OCI-LY1 (cell line): Measurements from ENCODE around the gene UNC13C.

Experiments
- H2AFZ ChIP-seq: fragments of 200-600 bp; sonication (generic), shearing (Covaris generic); 2 replicates; pipeline ENCODE4 v1.6.0; 2014; ENCODE audit warnings: antibody characterized with exemption, mild to moderate bottlenecking, low read length
- H3F3A ChIP-seq: fragments of 200-600 bp; sonication (generic), shearing (Covaris generic); 2 replicates; pipeline ENCODE4 v1.6.0; 2014; ENCODE audit warnings: mild to moderate bottlenecking, antibody characterized with exemption, low read length, moderate library complexity; ENCODE audit not compliant: insufficient read depth
- H3K27ac ChIP-seq: fragments of 200-600 bp; sonication (generic); 2 replicates; pipeline ENCODE4 v1.5.1; 2014; ENCODE audit warnings: low read length, mixed run types, mild to moderate bottlenecking, low read depth; ENCODE audit not compliant: poor library complexity, severe bottlenecking
- H3K27me3 ChIP-seq: fragments of 200-600 bp; sonication (generic); 2 replicates; pipeline ENCODE4 v1.6.0; 2014; ENCODE audit warnings: antibody characterized with exemption, mild to moderate bottlenecking, low read length, moderate library complexity; ENCODE audit not compliant: insufficient read depth
- H3K36me3 ChIP-seq: fragments of 200-600 bp; sonication (generic); 2 replicates; pipeline ENCODE4 v1.6.1; 2014; ENCODE audit warnings: mild to moderate bottlenecking, antibody characterized with exemption, low read length, moderate library complexity, mixed read lengths; ENCODE audit not compliant: insufficient read depth
- H3K4me1 ChIP-seq: fragments of 200-600 bp; sonication (generic); 2 replicates; pipeline ENCODE4 v1.5.1; 2014; ENCODE audit warnings: mild to moderate bottlenecking, low read length, moderate library complexity; ENCODE audit not compliant: insufficient read depth, severe bottlenecking
- H3K4me2 ChIP-seq: fragments of 200-600 bp; sonication (generic), shearing (Covaris generic); 2 replicates; pipeline ENCODE4 v1.6.1; 2014; ENCODE audit warnings: low read length
- H3K4me3 ChIP-seq: fragments of 200-600 bp; sonication (generic); 2 replicates; pipeline ENCODE4 v1.5.1; 2014; ENCODE audit warnings: low read length, low read depth, mild to moderate bottlenecking, mixed read lengths; ENCODE audit not compliant: poor library complexity, severe bottlenecking
- H3K79me2 ChIP-seq: fragments of 200-600 bp; shearing (Covaris generic); 2 replicates; pipeline ENCODE4 v1.6.1; 2016; ENCODE audit warnings: mixed run types, low read length, mixed read lengths; ENCODE audit not compliant: insufficient read depth
- H3K9ac ChIP-seq: fragments of 200-600 bp; sonication (generic), shearing (Covaris generic); 2 replicates; pipeline ENCODE4 v1.6.1; 2014; ENCODE audit warnings: mild to moderate bottlenecking, low read length, mixed read lengths
- H3K9me2 ChIP-seq: fragments of 200-600 bp; sonication (generic), shearing (Covaris generic); 2 replicates; pipeline ENCODE4 v1.6.1; 2014; ENCODE audit warnings: low read depth, mild to moderate bottlenecking, low read length, mixed read lengths
- H3K9me3 ChIP-seq: fragments of 200-600 bp; shearing (Covaris generic); 2 replicates; pipeline ENCODE4 v1.6.1; 2014; ENCODE audit warnings: low read length, mixed read lengths
- H4K20me1 ChIP-seq: fragments of 200-600 bp; sonication (generic), shearing (Covaris generic); 2 replicates; pipeline ENCODE4 v1.6.0; 2016; ENCODE audit warnings: mild to moderate bottlenecking, low read length; ENCODE audit not compliant: insufficient read depth
- CTCF ChIP-seq: fragments of 200-600 bp; sonication (generic), shearing (Covaris generic); IDR thresholded peaks from 2 replicates; pipeline ENCODE4 v1.5.1; 2017; ENCODE audit warnings: mild to moderate bottlenecking, antibody characterized with exemption, low read length, moderate library complexity, mixed read lengths
- EZH2 ChIP-seq: fragments of 200-600 bp; sonication (generic), shearing (Covaris generic); IDR thresholded peaks from 2 replicates; pipeline ENCODE4 v1.8.0; 2017; ENCODE audit warnings: borderline replicate concordance, mixed run types, mild to moderate bottlenecking, antibody characterized with exemption, low read length, moderate library complexity, mixed read lengths

The UNC13C gene

GRCh38 chr15:53982876-53983275, 4.6 kb downstream of the UNC13C start:
- no peaks in the 10 kb centered on the region for H3K9me3 ChIP-seq
- no peak overlapping the region for H3K4me3 ChIP-seq
- no peak overlapping the region for H3K9ac ChIP-seq
- no peaks in the 10 kb centered on the region for H3K4me1 ChIP-seq
- H3K79me2 ChIP-seq, result no peaks in the 10 kb centered on the region
- no peak overlapping the region for H3K27ac ChIP-seq
- H3K9me2 ChIP-seq, result no peaks in the 10 kb centered on the region
- no peak overlapping the region for H2AFZ ChIP-seq
- TF ChIP-seq CTCF (no peak), EZH2 (no peak)
- no peaks in the 10 kb centered on the region for H3K36me3 ChIP-seq
- H4K20me1 ChIP-seq, result no peaks in the 10 kb centered on the region
- H3F3A ChIP-seq, result no peaks in the 10 kb centered on the region
- no peaks in the 10 kb centered on the region for H3K27me3 ChIP-seq
- no peak overlapping the region for H3K4me2 ChIP-seq

GRCh38 chr15:53984221-53984620, 6.0 kb downstream of the UNC13C start:
- no peaks in the 10 kb centered on the region for H3K9me3 ChIP-seq
- no peak overlapping the region for H2AFZ ChIP-seq
- no peak overlapping the region for H3K9ac ChIP-seq
- TF ChIP-seq CTCF (no peak), EZH2 (no peak)
- no peaks in the 10 kb centered on the region for H3F3A ChIP-seq
- H3K27me3 ChIP-seq, result no peaks in the 10 kb centered on the region
- no peaks in the 10 kb centered on the region for H3K9me2 ChIP-seq
- H3K4me2 ChIP-seq, result no peak overlapping the region
- no peaks in the 10 kb centered on the region for H3K79me2 ChIP-seq
- no peak overlapping the region for H3K4me3 ChIP-seq
- H3K27ac ChIP-seq, result no peak overlapping the region
- no peaks in the 10 kb centered on the region for H3K36me3 ChIP-seq
- H4K20me1 ChIP-seq, result no peaks in the 10 kb centered on the region
- no peaks in the 10 kb centered on the region for H3K4me1 ChIP-seq

GRCh38 chr15:53985562-53985961, 7.3 kb downstream of the UNC13C start:
- Histone ChIP-seq H2AFZ (no peak overlapping the region), H4K20me1 (no peaks in the 10 kb centered on the region), H3K9me3 (no peaks in the 10 kb centered on the region), H3K27me3 (no peaks in the 10 kb centered on the region), H3K9me2 (no peaks in the 10 kb centered on the region), H3K4me1 (no peaks in the 10 kb centered on the region), H3K9ac (no peak overlapping the region), H3K79me2 (no peaks in the 10 kb centered on the region), H3K27ac (no peak overlapping the region), H3K4me2 (no peak overlapping the region), H3F3A (no peaks in the 10 kb centered on the region), H3K36me3 (no peaks in the 10 kb centered on the region), H3K4me3 (no peak overlapping the region)
- no peak for TF ChIP-seq EZH2
- TF ChIP-seq CTCF, result no peak
